A673 (cell line): Measurements from ENCODE around the gene CDC42BPG.

Experiments
- EZH2 ChIP-seq: fragments of 200-600 bp; sonication (generic); IDR thresholded peaks from 2 replicates; pipeline ENCODE4 v1.6.1; 2017; ENCODE audit warnings: borderline replicate concordance, low read depth, mild to moderate bottlenecking, mixed read lengths, antibody characterized with exemption, low read length; ENCODE audit not compliant: poor library complexity, severe bottlenecking
- TF ChIP-seq, protein P1 (sequence below): fragments of 300-800, 200-600 bp; sonication (generic); conservative IDR thresholded peaks from 2 replicates; pipeline ENCODE4 v1.5.1; 2017; ENCODE audit warnings: low read depth, mild to moderate bottlenecking, antibody characterized with exemption, low read length, moderate library complexity, mixed read lengths

- TF ChIP-seq EZH2 = no peak
- TF ChIP-seq, protein P1, sequence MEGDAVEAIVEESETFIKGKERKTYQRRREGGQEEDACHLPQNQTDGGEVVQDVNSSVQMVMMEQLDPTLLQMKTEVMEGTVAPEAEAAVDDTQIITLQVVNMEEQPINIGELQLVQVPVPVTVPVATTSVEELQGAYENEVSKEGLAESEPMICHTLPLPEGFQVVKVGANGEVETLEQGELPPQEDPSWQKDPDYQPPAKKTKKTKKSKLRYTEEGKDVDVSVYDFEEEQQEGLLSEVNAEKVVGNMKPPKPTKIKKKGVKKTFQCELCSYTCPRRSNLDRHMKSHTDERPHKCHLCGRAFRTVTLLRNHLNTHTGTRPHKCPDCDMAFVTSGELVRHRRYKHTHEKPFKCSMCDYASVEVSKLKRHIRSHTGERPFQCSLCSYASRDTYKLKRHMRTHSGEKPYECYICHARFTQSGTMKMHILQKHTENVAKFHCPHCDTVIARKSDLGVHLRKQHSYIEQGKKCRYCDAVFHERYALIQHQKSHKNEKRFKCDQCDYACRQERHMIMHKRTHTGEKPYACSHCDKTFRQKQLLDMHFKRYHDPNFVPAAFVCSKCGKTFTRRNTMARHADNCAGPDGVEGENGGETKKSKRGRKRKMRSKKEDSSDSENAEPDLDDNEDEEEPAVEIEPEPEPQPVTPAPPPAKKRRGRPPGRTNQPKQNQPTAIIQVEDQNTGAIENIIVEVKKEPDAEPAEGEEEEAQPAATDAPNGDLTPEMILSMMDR = no peak
These were observed 5.3 kb upstream of the CDC42BPG start for GRCh38 chr11:64849598-64850356.
